RWPE2 (cell line): ENCODE data around the gene SLC35F6.

Source experiments
- ATAC-seq: fragments of 200-7000 bp; cut with Tn5 transposase; 3 replicates; pipeline ENCODE4 v1.9.1; 2021; ENCODE audit warnings: low read depth
- DNase-seq: peaks from one replicate; pipeline ENCODE4 v3.0.0-alpha.2; 2020; ENCODE audit warnings: low spot score
- H3K27ac ChIP-seq: fragments of 450-650 bp; 2 replicates; pipeline ENCODE4 v1.5.1; 2017; ENCODE audit warnings: mild to moderate bottlenecking; ENCODE audit not compliant: poor library complexity, severe bottlenecking
- H3K27me3 ChIP-seq: fragments of 250-450 bp; sonication (Bioruptor Pico); 2 replicates; pipeline ENCODE4 v1.5.1; 2021; ENCODE audit warnings: mild to moderate bottlenecking, moderate library complexity; ENCODE audit not compliant: insufficient read depth, poor library complexity, severe bottlenecking
- H3K36me3 ChIP-seq: fragments of 250-450 bp; sonication (Bioruptor Pico); 2 replicates; pipeline ENCODE4 v1.5.1; 2020; ENCODE audit warnings: low read depth, mild to moderate bottlenecking, moderate library complexity
- H3K4me1 ChIP-seq: fragments of 250-450 bp; sonication (Bioruptor Pico); 2 replicates; pipeline ENCODE4 v1.5.1; 2021; ENCODE audit warnings: mild to moderate bottlenecking, moderate library complexity; ENCODE audit not compliant: insufficient read depth, poor library complexity, severe bottlenecking
- H3K4me3 ChIP-seq: fragments of 250-450 bp; sonication (Bioruptor Pico); 2 replicates; pipeline ENCODE4 v1.5.1; 2021; ENCODE audit warnings: mild to moderate bottlenecking, moderate library complexity; ENCODE audit not compliant: severe bottlenecking
- H3K9me3 ChIP-seq: fragments of 250-450 bp; sonication (Bioruptor Pico); 2 replicates; pipeline ENCODE4 v1.5.1; 2021; ENCODE audit warnings: mild to moderate bottlenecking, moderate library complexity; ENCODE audit not compliant: severe bottlenecking
- TF ChIP-seq, protein P1 (sequence below): fragments of 450-650 bp; IDR thresholded peaks from one replicate; pipeline ENCODE4 v1.5.1; 2017; ENCODE audit warnings: mild to moderate bottlenecking, moderate library complexity; ENCODE audit not compliant: poor library complexity, severe bottlenecking

The SLC35F6 gene

GRCh38 chr2:26740890-26741302, 23.2 kb upstream of the SLC35F6 start:
- DNase-seq, result no peak

GRCh38 chr2:26742048-26742770, 21.9 kb upstream of the SLC35F6 start:
- no peaks in the 10 kb centered on the region for H3K4me1 ChIP-seq
- H3K27ac ChIP-seq, result no peak overlapping the region
- H3K9me3 ChIP-seq, result no peaks in the 10 kb centered on the region
- H3K27me3 ChIP-seq, result no peaks in the 10 kb centered on the region
- ATAC-seq (no peak), DNase-seq (no peak)
- no peaks in the 10 kb centered on the region for H3K36me3 ChIP-seq
- TF ChIP-seq, protein P1, sequence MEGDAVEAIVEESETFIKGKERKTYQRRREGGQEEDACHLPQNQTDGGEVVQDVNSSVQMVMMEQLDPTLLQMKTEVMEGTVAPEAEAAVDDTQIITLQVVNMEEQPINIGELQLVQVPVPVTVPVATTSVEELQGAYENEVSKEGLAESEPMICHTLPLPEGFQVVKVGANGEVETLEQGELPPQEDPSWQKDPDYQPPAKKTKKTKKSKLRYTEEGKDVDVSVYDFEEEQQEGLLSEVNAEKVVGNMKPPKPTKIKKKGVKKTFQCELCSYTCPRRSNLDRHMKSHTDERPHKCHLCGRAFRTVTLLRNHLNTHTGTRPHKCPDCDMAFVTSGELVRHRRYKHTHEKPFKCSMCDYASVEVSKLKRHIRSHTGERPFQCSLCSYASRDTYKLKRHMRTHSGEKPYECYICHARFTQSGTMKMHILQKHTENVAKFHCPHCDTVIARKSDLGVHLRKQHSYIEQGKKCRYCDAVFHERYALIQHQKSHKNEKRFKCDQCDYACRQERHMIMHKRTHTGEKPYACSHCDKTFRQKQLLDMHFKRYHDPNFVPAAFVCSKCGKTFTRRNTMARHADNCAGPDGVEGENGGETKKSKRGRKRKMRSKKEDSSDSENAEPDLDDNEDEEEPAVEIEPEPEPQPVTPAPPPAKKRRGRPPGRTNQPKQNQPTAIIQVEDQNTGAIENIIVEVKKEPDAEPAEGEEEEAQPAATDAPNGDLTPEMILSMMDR, result no peak
- no peak overlapping the region for H3K4me3 ChIP-seq

More at GRCh38 chr2:26740890-26741302, 23.2 kb upstream of the SLC35F6 start:
- Histone ChIP-seq H3K27ac (no peak overlapping the region), H3K9me3 (no peaks in the 10 kb centered on the region), H3K4me1 (no peaks in the 10 kb centered on the region), H3K36me3 (no peaks in the 10 kb centered on the region), H3K4me3 (no peak overlapping the region), H3K27me3 (no peaks in the 10 kb centered on the region)
- no peak for ATAC-seq
- TF ChIP-seq, protein P1, result no peak

GRCh38 chr2:26743852-26744251, 20.2 kb upstream of the SLC35F6 start:
- ATAC-seq, result no peak
- TF ChIP-seq, protein P1, result no peak
- Histone ChIP-seq H3K9me3 (no peaks in the 10 kb centered on the region), H3K27ac (no peak overlapping the region), H3K4me1 (no peaks in the 10 kb centered on the region), H3K36me3 (no peaks in the 10 kb centered on the region), H3K27me3 (no peaks in the 10 kb centered on the region), H3K4me3 (no peak overlapping the region)
- DNase-seq, result no peak

DNA sequence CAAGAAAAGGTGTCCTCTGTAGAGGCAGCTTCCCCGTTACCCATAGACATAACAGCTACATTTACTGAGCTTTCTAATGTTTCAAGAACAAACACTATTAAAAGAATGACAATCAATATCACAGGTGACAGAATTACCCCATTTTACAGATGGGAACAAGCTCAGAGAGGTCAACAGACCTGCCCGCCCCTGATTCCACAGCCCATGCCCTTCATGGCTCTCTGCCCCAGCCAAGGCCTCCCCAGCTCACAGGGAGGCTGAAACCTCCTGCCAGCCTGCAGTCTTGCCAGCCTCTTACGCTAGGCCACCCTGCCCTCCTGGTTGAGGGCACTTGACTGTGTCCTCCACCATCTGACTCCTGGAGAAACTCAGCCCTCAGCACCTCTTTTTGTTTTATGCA, 19.1 kb upstream of the SLC35F6 start:
- H3K36me3 ChIP-seq, result no peaks in the 10 kb centered on the region
- no peak overlapping the region for H3K4me3 ChIP-seq
- no peak for DNase-seq
- peaks cover 4% of the 10 kb centered on the region for H3K4me1 ChIP-seq
- no peak for ATAC-seq
- TF ChIP-seq, protein P1, result no peak
- no peak overlapping the region for H3K27ac ChIP-seq
- no peaks in the 10 kb centered on the region for H3K9me3 ChIP-seq
- no peaks in the 10 kb centered on the region for H3K27me3 ChIP-seq

- Histone ChIP-seq H3K4me3 (no peak overlapping the region), H3K36me3 (no peaks in the 10 kb centered on the region), H3K27ac (no peak overlapping the region), H3K9me3 (no peaks in the 10 kb centered on the region), H3K4me1 (peaks cover 10% of the 10 kb centered on the region), H3K27me3 (no peaks in the 10 kb centered on the region)
- ATAC-seq (peak; percentile 90), DNase-seq (no peak)
- TF ChIP-seq, protein P1, result peak; percentile 92
Measured at GRCh38 chr2:26745609-26746327, 18.3 kb upstream of the SLC35F6 start.
